HEK293 (cell line): ENCODE results near the gene MTARC2.

Experiments
- BCL11A ChIP-seq: fragments of 450-650 bp; formaldehyde crosslinking; IDR thresholded peaks from 2 replicates; pipeline ENCODE4 v1.5.1; 2016; ENCODE audit warnings: low read depth, missing biosample characterization, missing genetic modification characterization
- CTCF ChIP-seq: fragments of 450-650 bp; formaldehyde crosslinking; IDR thresholded peaks from 2 replicates; pipeline ENCODE4 v1.5.1; 2016; ENCODE audit warnings: missing biosample characterization, missing genetic modification characterization
- HOXA7 ChIP-seq: sonication (generic); formaldehyde crosslinking; IDR thresholded peaks from 2 replicates; pipeline ENCODE4 v1.8.1; 2022; ENCODE audit warnings: missing genetic modification reagents, borderline replicate concordance
- SCRT1 ChIP-seq: fragments of 450-650 bp; formaldehyde crosslinking; IDR thresholded peaks from 2 replicates; pipeline ENCODE4 v1.5.1; 2016; ENCODE audit warnings: missing biosample characterization, missing genetic modification characterization, borderline replicate concordance
- YY1 ChIP-seq: fragments of 450-650 bp; formaldehyde crosslinking; IDR thresholded peaks from 2 replicates; pipeline ENCODE4 v1.5.1; 2018; ENCODE audit warnings: missing biosample characterization, missing genetic modification characterization
- ZNF248 ChIP-seq: fragments of 450-650 bp; formaldehyde crosslinking; IDR thresholded peaks from 2 replicates; pipeline ENCODE4 v1.5.1; 2017; ENCODE audit warnings: missing biosample characterization, missing genetic modification characterization
- ZNF473 ChIP-seq: fragments of 450-650 bp; formaldehyde crosslinking; IDR thresholded peaks from 2 replicates; pipeline ENCODE4 v1.5.1; 2017; ENCODE audit warnings: missing biosample characterization, missing genetic modification characterization
- ZNF670 ChIP-seq: fragments of 450-650 bp; formaldehyde crosslinking; IDR thresholded peaks from 2 replicates; pipeline ENCODE4 v1.5.1; 2016; ENCODE audit warnings: missing biosample characterization, missing genetic modification characterization, low read depth
- ZNF768 ChIP-seq: fragments of 450-650 bp; formaldehyde crosslinking; IDR thresholded peaks from 2 replicates; pipeline ENCODE4 v1.5.1; 2018; ENCODE audit warnings: missing biosample characterization, mild to moderate bottlenecking, missing genetic modification characterization
- ZNF830 ChIP-seq: fragments of 450-650 bp; IDR thresholded peaks from 2 replicates; pipeline ENCODE4 v1.5.0; 2018; ENCODE audit warnings: missing biosample characterization, missing genetic modification characterization, low read depth, mild to moderate bottlenecking, moderate library complexity

GRCh38 chr1:220800262-220800661, 52.1 kb downstream of the MTARC2 start:
- TF ChIP-seq ZNF248 (tag by site-specific recombination), result no peak
- no peak for TF ChIP-seq BCL11A (tag by site-specific recombination)
- TF ChIP-seq ZNF768 (tag by site-specific recombination), result no peak
- no peak for TF ChIP-seq YY1
- no peak for TF ChIP-seq CTCF (tag by site-specific recombination)
- TF ChIP-seq HOXA7 (CRISPR knock-in tag), result no peak
- TF ChIP-seq ZNF473 (tag by site-specific recombination), result no peak
- TF ChIP-seq SCRT1 (tag by site-specific recombination), result no peak
- TF ChIP-seq ZNF830 (tag by site-specific recombination), result no peak
- TF ChIP-seq ZNF670 (tag by site-specific recombination), result no peak
